ENCODE results near the gene BMP6.
A peak's percentile ranks its signal among the peaks of the same experiment; 100 is the strongest.
"Not testable (repeated sequence)": the region's sequence is repeated elsewhere in the genome, so short reads cannot be mapped to it uniquely, and the experiment has no call there.

Gene BMP6

GRCh38 chr6:7887278-7887991, 161.5 kb downstream of the BMP6 start:
- DNase-seq = no peak

GRCh38 chr6:7888587-7889357, 162.9 kb downstream of the BMP6 start:
- DNase-seq = no peak

GRCh38 chr6:7891078-7891872, 165.4 kb downstream of the BMP6 start:
- DNase-seq = no peak

DNA sequence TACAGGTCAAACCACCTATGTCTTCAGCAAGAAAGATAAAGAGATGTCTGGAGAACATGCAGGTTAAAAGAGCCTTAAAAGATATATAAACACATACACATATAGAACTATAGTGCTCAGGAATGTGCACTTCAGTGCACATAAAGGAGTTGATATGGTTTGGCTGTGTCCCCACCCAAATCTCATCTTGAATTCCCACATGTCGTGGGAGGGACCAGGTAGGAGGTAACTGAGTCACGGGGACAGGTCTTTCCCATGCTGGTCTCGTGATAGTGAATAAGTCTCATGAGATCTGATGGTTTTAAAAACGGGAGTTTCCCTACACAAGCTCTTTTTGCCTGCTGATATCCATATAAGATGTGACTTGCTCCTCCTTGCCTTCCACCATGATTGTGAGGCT, 166.5 kb downstream of the BMP6 start:
- not testable (repeated sequence) for DNase-seq

DNA sequence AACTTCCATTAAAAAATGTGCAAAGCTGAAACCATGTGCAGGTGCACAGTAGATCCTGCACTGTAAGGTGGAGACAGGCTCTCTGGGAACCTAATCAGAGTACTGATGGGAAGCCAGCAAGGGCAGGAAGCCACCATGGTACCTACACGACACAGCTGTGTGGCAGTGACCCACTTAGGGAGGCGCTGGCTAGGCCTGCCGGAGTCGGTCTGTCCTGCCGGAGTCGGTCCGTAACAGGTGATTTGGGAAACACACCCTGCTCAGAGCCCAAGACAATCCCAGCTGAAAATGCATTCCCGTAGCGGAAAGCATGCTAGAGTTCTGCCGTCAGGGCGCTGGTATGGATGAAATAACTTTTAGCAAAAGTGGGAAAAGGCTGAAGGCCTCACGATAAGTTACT, 167.4 kb downstream of the BMP6 start:
- DNase-seq = no peak

DNA sequence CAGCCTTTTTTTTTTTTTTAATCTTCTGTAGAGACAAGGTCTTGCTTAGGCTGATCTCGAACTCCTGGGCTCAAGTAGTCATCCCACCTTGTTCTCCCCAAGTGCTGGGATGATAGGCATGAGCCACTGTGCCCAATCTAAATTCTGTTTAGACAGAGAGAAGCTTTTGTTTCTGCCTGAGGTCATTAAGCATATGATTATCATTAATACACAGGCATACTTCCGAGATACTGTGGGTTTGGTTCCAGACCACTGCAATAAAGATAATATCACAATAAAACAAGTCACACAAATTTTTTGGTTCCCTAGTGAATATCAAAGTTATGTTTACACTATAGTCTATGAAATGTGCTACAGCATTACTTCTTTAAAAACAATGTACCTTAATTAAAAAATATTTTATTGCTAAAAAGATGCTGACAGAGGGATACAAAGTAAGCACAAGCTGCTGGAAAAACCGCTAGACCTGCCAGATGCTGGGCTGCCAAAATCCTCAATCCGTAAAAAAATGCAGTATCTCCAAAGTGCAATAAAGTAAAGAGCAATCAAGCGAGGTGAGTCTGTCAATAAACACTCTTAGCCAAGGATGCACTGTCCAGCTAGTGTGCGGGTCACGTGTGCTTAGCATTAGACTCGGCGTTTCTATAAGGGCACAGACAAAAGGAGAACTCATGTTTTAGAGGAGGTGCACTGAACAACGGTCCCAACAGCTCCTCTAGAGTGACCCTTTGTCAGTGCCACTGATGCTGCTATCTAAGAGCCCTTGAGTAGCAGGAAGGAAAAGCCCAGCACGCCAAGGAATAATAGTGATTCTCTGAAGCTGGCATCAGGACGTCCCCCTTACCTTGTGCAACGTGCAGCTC, 168.6 kb downstream of the BMP6 start:
- DNase-seq = no peak

GRCh38 chr6:7895125-7895423, 169.2 kb downstream of the BMP6 start:
- DNase-seq = no peak

GRCh38 chr6:7896465-7896987, 170.6 kb downstream of the BMP6 start:
- no peak for DNase-seq

- DNase-seq = no peak
Observed at GRCh38 chr6:7897461-7898192, 171.7 kb downstream of the BMP6 start.

- DNase-seq = not testable (repeated sequence)
Observed at GRCh38 chr6:7898193-7898586, 172.3 kb downstream of the BMP6 start.

- DNase-seq = peak; percentile 9
Observed at GRCh38 chr6:7899101-7899888, 173.4 kb downstream of the BMP6 start.

DNA sequence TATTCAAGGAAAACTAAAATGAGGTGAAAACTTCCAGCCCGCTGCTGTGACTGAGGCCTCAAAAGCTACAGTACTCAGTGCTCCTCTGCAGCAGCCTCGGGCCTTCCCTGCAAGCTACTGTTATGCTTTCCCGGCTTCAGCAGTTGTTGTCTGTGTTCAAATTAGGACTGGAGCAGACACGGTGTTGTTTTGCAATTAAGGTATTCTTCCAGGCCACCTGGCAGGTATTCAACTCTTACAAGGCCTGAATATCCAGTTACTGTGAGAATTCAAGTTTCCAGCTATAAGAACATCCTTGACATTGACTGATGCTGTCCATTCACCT, 174.0 kb downstream of the BMP6 start:
- no peak for DNase-seq

GRCh38 chr6:7900621-7901020, 174.7 kb downstream of the BMP6 start:
- DNase-seq = no peak

GRCh38 chr6:7901056-7901455, 175.2 kb downstream of the BMP6 start:
- DNase-seq = no peak

GRCh38 chr6:7901780-7902179, 175.9 kb downstream of the BMP6 start:
- DNase-seq = no peak

GRCh38 chr6:7902221-7902620, 176.3 kb downstream of the BMP6 start:
- DNase-seq = no peak

- no peak for DNase-seq
Observed at GRCh38 chr6:7902867-7903266, 177.0 kb downstream of the BMP6 start.

GRCh38 chr6:7903673-7904072, 177.8 kb downstream of the BMP6 start:
- DNase-seq = no peak

DNA sequence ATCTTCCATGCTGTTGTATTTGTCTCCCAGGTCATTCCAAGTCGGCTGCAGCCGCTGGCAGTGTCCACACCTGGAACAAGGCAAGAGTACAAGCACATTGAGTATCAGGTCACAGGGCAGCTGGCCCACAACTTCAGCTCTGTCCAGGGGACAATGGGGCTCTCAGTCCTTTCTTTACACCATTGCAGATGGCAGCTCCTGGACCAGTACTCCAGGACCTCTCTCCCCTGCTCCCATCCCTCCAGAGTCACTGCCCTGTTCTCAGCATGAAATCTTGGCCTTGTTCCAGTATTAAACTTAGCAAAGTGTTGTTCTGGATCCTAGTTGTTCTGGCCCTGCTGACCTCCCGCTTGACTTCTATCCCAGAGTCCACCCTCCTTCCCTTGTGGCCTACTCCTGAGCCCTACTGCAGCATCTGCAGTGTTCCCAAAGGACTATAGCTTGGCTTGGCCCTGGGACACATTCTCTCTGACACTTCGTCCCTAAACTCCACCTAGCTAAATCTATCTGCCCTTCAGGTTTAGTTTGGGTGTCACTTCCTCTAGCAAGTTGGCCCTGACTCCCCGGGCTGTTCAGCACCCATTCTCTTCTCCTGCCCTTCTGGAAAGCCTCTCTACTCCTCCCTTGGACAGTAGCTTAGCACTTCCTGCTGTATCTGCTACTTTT, 178.9 kb downstream of the BMP6 start:
- no peak for DNase-seq

DNA sequence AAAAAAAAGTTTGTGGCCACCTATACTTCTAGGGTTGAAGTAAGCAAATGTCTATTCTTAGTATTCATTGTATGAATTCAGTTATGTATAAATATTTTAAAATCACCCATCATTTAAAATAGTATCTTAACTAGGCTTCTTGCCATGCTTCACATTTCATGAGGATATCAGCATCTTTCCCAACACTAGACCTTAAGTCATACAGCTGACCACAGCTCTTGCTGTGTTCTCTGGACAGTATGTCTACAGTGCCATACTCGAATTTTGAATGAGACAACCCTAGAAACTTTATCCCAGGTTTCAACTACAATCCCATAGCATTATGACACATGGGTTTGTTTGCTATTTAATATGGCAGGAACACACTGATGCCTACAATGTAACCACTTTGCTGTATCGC, 179.5 kb downstream of the BMP6 start:
- DNase-seq = no peak

GRCh38 chr6:7906741-7907140, 180.8 kb downstream of the BMP6 start:
- no peak for DNase-seq

All from CD4-positive, alpha-beta T cell treated with Interleukin-17A for 4 hours (primary cell).